GM15510 (cell line): Measurements from ENCODE around the gene TEX35.

Experiments used
- POLR2A ChIP-seq: IDR thresholded peaks from 3 replicates; pipeline ENCODE4 v1.6.1; 2011; ENCODE audit warnings: borderline replicate concordance; ENCODE audit not compliant: insufficient read length; ENCODE audit errors: extremely low read depth

TEX35 gene

GRCh38 chr1:178566187-178566586 is 53.3 kb downstream of the TEX35 start:
- no peak for TF ChIP-seq POLR2A

GRCh38 chr1:178571807-178572206 is 58.9 kb downstream of the TEX35 start:
- TF ChIP-seq POLR2A: no peak
